IMR-90 (cell line): ENCODE data around the gene EGFR. TPM values are rescaled to one million over a fixed set of nuclear protein-coding genes. Genes with fewer than 3 reads are reported as not detected.

Experiments
- ATAC-seq: fragments of 200-7000 bp; cut with Tn5 transposase; 2 replicates; pipeline ENCODE4 v1.9.1; 2020; ENCODE audit warnings: low read depth, mild to moderate bottlenecking, moderate library complexity
- BruUV-seq: library from RNA; stranded (reverse); fragments of 400-500 nt; replicated peaks from 2 replicates; lab custom pipeline; 2021; lab: Mats Ljungman, UMichigan
- CTCF ChIA-PET: fragments of 300-600 bp; formaldehyde crosslinking; extraction: SDS; loops from one replicate; lab custom pipeline; 2021; ENCODE audit warnings: antibody characterized with exemption; lab: Yijun Ruan, JAX
- POLR2A ChIA-PET: fragments of 300-600 bp; sonication (Branson Sonifier 250); formaldehyde crosslinking; loops from one replicate; lab custom pipeline; 2022; ENCODE audit warnings: antibody characterized with exemption; ENCODE audit not compliant: unreplicated experiment; lab: Charles Lee
- DNase-seq: peaks from one replicate; pipeline ENCODE4 v3.0.0; 2013
- H2AFZ ChIP-seq: replicated peaks from 2 replicates; pipeline ENCODE3; 2013; ENCODE audit warnings: low read length, mild to moderate bottlenecking; ENCODE audit not compliant: poor library complexity
- H2AK5ac ChIP-seq: 2 replicates; pipeline ENCODE4 v1.6.1; 2013; ENCODE audit warnings: low read depth, low read length, inconsistent platforms
- H2AK9ac ChIP-seq: replicated peaks from 2 replicates; pipeline ENCODE3; 2013; ENCODE audit warnings: mild to moderate bottlenecking, low read depth, low read length, moderate library complexity; ENCODE audit not compliant: poor library complexity
- H2BK120ac ChIP-seq: 2 replicates; pipeline ENCODE4 v1.6.1; 2013; ENCODE audit warnings: low read depth, low read length, inconsistent platforms
- H2BK15ac ChIP-seq: 3 replicates; pipeline ENCODE4 v1.6.1; 2013; ENCODE audit warnings: low read depth, low read length, inconsistent platforms
- H2BK20ac ChIP-seq: 2 replicates; pipeline ENCODE4 v1.6.1; 2013; ENCODE audit warnings: low read depth, mild to moderate bottlenecking, inconsistent platforms, low read length, moderate library complexity
- H2BK5ac ChIP-seq: 2 replicates; pipeline ENCODE4 v1.6.1; 2013; ENCODE audit warnings: mild to moderate bottlenecking, low read depth, low read length, inconsistent platforms; ENCODE audit not compliant: poor library complexity, severe bottlenecking
- H3K14ac ChIP-seq: replicated peaks from 2 replicates; pipeline ENCODE4 v1.6.1; 2013; ENCODE audit warnings: low read depth, low read length, inconsistent platforms
- H3K18ac ChIP-seq: 2 replicates; pipeline ENCODE4 v1.6.1; 2013; ENCODE audit warnings: low read depth, low read length, control low read depth
- H3K23ac ChIP-seq: 2 replicates; pipeline ENCODE4 v1.6.1; 2013; ENCODE audit warnings: low read depth, low read length, inconsistent platforms
- H3K27ac ChIP-seq: 2 replicates; pipeline ENCODE4 v1.5.1; 2013; ENCODE audit warnings: mild to moderate bottlenecking, control low read depth, low read length; ENCODE audit not compliant: insufficient read depth
- H3K27me3 ChIP-seq: 2 replicates; pipeline ENCODE4 v1.6.1; 2013; ENCODE audit warnings: low read length; ENCODE audit not compliant: control insufficient read depth, insufficient read depth
- H3K36me3 ChIP-seq: 2 replicates; pipeline ENCODE4 v1.6.1; 2013; ENCODE audit warnings: low read length, mixed read lengths; ENCODE audit not compliant: control insufficient read depth, insufficient read depth
- H3K4ac ChIP-seq: 2 replicates; pipeline ENCODE4 v1.6.1; 2013; ENCODE audit warnings: low read depth, low read length, inconsistent platforms
- H3K4me1 ChIP-seq: 2 replicates; pipeline ENCODE4 v1.6.1; 2013; ENCODE audit warnings: low read length, mixed read lengths; ENCODE audit not compliant: control insufficient read depth, insufficient read depth
- H3K4me2 ChIP-seq: 2 replicates; pipeline ENCODE4 v1.6.1; 2013; ENCODE audit warnings: low read depth, mild to moderate bottlenecking, control low read depth, low read length, moderate library complexity
- H3K4me3 ChIP-seq: 2 replicates; pipeline ENCODE4 v1.5.1; 2013; ENCODE audit warnings: low read depth, mild to moderate bottlenecking, control low read depth, low read length, moderate library complexity; ENCODE audit not compliant: insufficient read depth
- H3K56ac ChIP-seq: 2 replicates; pipeline ENCODE4 v1.6.1; 2013; ENCODE audit warnings: low read length, inconsistent platforms; ENCODE audit not compliant: insufficient read depth; ENCODE audit errors: extremely low read depth
- H3K79me1 ChIP-seq, 2 experiments: 2 replicates each; pipeline ENCODE4 v1.6.1; 2013; ENCODE audit warnings: low read length in 2 of 2, inconsistent platforms in 1 of 2, low read depth in 1 of 2
- H3K9ac ChIP-seq: 2 replicates; pipeline ENCODE4 v1.6.1; 2013; ENCODE audit warnings: low read depth, low read length, control low read depth
- H3K9me1 ChIP-seq: 2 replicates; pipeline ENCODE4 v1.6.1; 2013; ENCODE audit warnings: low read length, inconsistent platforms; ENCODE audit not compliant: insufficient read depth
- H3K9me3 ChIP-seq: 2 replicates; pipeline ENCODE4 v1.6.1; 2013; ENCODE audit warnings: low read length; ENCODE audit not compliant: control insufficient read depth, insufficient read depth
- H4K20me1 ChIP-seq: 2 replicates; pipeline ENCODE4 v1.6.1; 2013; ENCODE audit warnings: low read length, inconsistent platforms; ENCODE audit not compliant: insufficient read depth
- H4K5ac ChIP-seq: 2 replicates; pipeline ENCODE4 v1.6.1; 2013; ENCODE audit warnings: mild to moderate bottlenecking, low read depth, low read length, control low read depth
- H4K8ac ChIP-seq, 2 experiments: 2 replicates each; pipeline ENCODE4 v1.6.1; 2013; ENCODE audit warnings: low read depth in 2 of 2, low read length in 2 of 2, control low read depth in 1 of 2, inconsistent platforms in 1 of 2
- H4K91ac ChIP-seq: 2 replicates; pipeline ENCODE4 v1.6.1; 2013; ENCODE audit warnings: low read depth, low read length, inconsistent platforms; ENCODE audit not compliant: insufficient read depth
- BHLHE40 ChIP-seq: fragments of 150-350 bp; IDR thresholded peaks from 2 replicates; pipeline ENCODE4 v1.6.1; 2016; ENCODE audit warnings: mild to moderate bottlenecking, low read depth, low read length
- CHD1 ChIP-seq: IDR thresholded peaks from 2 replicates; pipeline ENCODE4 v1.6.1; 2012; ENCODE audit warnings: low read depth, low read length, improper control_type of control experiment
- CTCF ChIP-seq: conservative IDR thresholded peaks from 2 replicates; pipeline ENCODE4 v1.5.1; 2012; ENCODE audit warnings: mild to moderate bottlenecking, low read depth, low read length, improper control_type of control experiment
- ELK1 ChIP-seq: fragments of 150-350 bp; IDR thresholded peaks from 2 replicates; pipeline ENCODE4 v1.6.1; 2016; ENCODE audit warnings: low read depth, mild to moderate bottlenecking, low read length, moderate library complexity, borderline replicate concordance
- MAZ ChIP-seq: IDR thresholded peaks from 2 replicates; pipeline ENCODE4 v1.6.1; 2012; ENCODE audit warnings: low read depth, mild to moderate bottlenecking, low read length, improper control_type of control experiment, moderate library complexity, borderline replicate concordance
- MXI1 ChIP-seq: IDR thresholded peaks from 2 replicates; pipeline ENCODE4 v1.6.1; 2012; ENCODE audit warnings: low read depth, mild to moderate bottlenecking, low read length, moderate library complexity, borderline replicate concordance
- NFE2L2 ChIP-seq: fragments of 150-350 bp; IDR thresholded peaks from 2 replicates; pipeline ENCODE4 v1.6.1; 2016; ENCODE audit warnings: low read depth, mild to moderate bottlenecking, low read length
- POLR2A ChIP-seq: IDR thresholded peaks from 2 replicates; pipeline ENCODE4 v1.6.1; 2012; ENCODE audit warnings: mild to moderate bottlenecking, low read depth, low read length
- RCOR1 ChIP-seq: IDR thresholded peaks from 2 replicates; pipeline ENCODE4 v1.6.1; 2012; ENCODE audit warnings: mild to moderate bottlenecking, low read length, improper control_type of control experiment; ENCODE audit not compliant: insufficient replicate concordance
- SMC3 ChIP-seq: fragments of 150-350 bp; IDR thresholded peaks from 2 replicates; pipeline ENCODE4 v1.6.1; 2016; ENCODE audit warnings: low read depth, mild to moderate bottlenecking, antibody characterized with exemption, low read length, moderate library complexity
- WGBS, 2 experiments: methylation state at CpG; one replicate each; pipeline versions ENCODE4 v1.1.5 to v1.1.7; 2013; ENCODE audit warnings: missing lambda C conversion rate in 2 of 2; ENCODE audit not compliant: insufficient read length in 1 of 2; ENCODE audit errors: extremely low coverage in 2 of 2; 5-methylcytosine and 5-hydroxymethylcytosine counted together
- dilution Hi-C: fragments of 300-500 bp; cut with HindIII; formaldehyde crosslinking; loops from one replicate; pipeline ENCODE4 v1.14.3; 2018; ENCODE audit warnings: low sequenced_read_pairs; ENCODE audit not compliant: unreplicated experiment
- in situ Hi-C: fragments of 300-500 bp; cut with MboI; formaldehyde crosslinking; loops from 3 replicates; pipeline ENCODE4 v1.14.3; 2019; ENCODE audit warnings: low sequenced_read_pairs, inconsistent platforms, mixed read lengths
- intact Hi-C: fragments of 100-400 bp; cut with micrococcal nuclease; formaldehyde crosslinking; loops from 2 replicates; pipeline ENCODE4 v1.10.0; 2022
- polyA plus RNA-seq, 3 experiments: library from polyadenylated mRNA; depleted of rRNA; stranded (reverse); fragments of >200 nt; gene quantifications; 2 replicates each; pipeline ENCODE4 v1.2.3, GENCODE V29; 2012; ENCODE audit warnings: low replicate concordance in 1 of 3
- total RNA-seq: library from RNA; depleted of rRNA; stranded (reverse); fragments of >200 nt; gene quantifications from 2 replicates; pipeline ENCODE4 v1.2.3, GENCODE V29; 2012
- TF ChIP-seq, protein P1 (sequence below): fragments of 150-350 bp; IDR thresholded peaks from 2 replicates; pipeline ENCODE4 v1.6.1; 2017; ENCODE audit warnings: mild to moderate bottlenecking, antibody characterized with exemption, low read length, low read depth

EGFR gene
- total and polyA plus RNA-seq, 2 of the 4 experiments (the other 2 are of a cell fraction), result 36.9 to 60.4 TPM

- Histone ChIP-seq H2BK20ac (peak overlapping the region; percentile 90), H4K91ac (peak overlapping the region; percentile 91), H3K79me1 (peaks cover 17 to 77% of the 10 kb centered on the region in 2 experiments; a peak in 3 of 4 replicates), H2AFZ (peak overlapping the region; percentile 2), H3K23ac (peak overlapping the region; percentile 90), H3K4me1 (peaks cover 27% of the 10 kb centered on the region), H3K4ac (peak overlapping the region; percentile 89), H3K56ac (peak overlapping the region; percentile 83), H4K5ac (peak overlapping the region; percentile 79), H3K14ac (peak overlapping the region; percentile 82), H3K4me3 (no peak overlapping the region), H4K8ac (peak overlapping the region; percentile 55 to 82), H3K4me2 (peak overlapping the region; percentile 26), H3K36me3 (peaks cover 17% of the 10 kb centered on the region), H2AK9ac (peak overlapping the region; percentile 26), H2AK5ac (peak overlapping the region; percentile 93), H3K9me3 (no peaks in the 10 kb centered on the region), H3K9me1 (peaks cover 34% of the 10 kb centered on the region), H3K27ac (peak overlapping the region; percentile 93), H3K27me3 (no peaks in the 10 kb centered on the region), H3K18ac (peak overlapping the region; percentile 79), H2BK5ac (peak overlapping the region; percentile 91), H2BK120ac (peak overlapping the region; percentile 89), H3K9ac (peak overlapping the region; percentile 8), H4K20me1 (no peaks in the 10 kb centered on the region; the same call in 1 of the 2 replicates), H2BK15ac (peak overlapping the region; percentile 82)
- dilution Hi-C loops, result no loop called here
- 77% methylated on average over 5 of the region's 9 CpGs; no CpG with 5 or more reads in 1 of the 2 experiments for WGBS, 2 experiments
- in situ Hi-C loops, result no loop called here
- ATAC-seq, result peak; percentile 38
- DNase-seq, result peak; percentile 22
- TF ChIP-seq CHD1 (no peak), MXI1 (no peak), NFE2L2 (no peak), CTCF (no peak), BHLHE40 (no peak), SMC3 (no peak), ELK1 (no peak), RCOR1 (no peak), POLR2A (no peak), MAZ (no peak)
- TF ChIP-seq, protein P1, sequence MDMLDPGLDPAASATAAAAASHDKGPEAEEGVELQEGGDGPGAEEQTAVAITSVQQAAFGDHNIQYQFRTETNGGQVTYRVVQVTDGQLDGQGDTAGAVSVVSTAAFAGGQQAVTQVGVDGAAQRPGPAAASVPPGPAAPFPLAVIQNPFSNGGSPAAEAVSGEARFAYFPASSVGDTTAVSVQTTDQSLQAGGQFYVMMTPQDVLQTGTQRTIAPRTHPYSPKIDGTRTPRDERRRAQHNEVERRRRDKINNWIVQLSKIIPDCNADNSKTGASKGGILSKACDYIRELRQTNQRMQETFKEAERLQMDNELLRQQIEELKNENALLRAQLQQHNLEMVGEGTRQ, result no peak
- ChIA-PET CTCF (interaction anchor here (0.6 to 0.9 kb wide), 3 partner anchors 18 to 61 kb away, joined by 3 read pairs; no protein-coding TSS in a partner anchor), POLR2A (no interaction called here)
- no TSS peak for BruUV-seq
- intact Hi-C loops, result loop anchor here (5.0 to 10.0 kb wide), 2 partner anchors 59 to 418 kb away; no protein-coding TSS in a partner anchor
Measured at GRCh38 chr7:55193245-55193644, 174.4 kb downstream of the EGFR start.
